HG03280 (cell line): ENCODE data around the gene TMEM245.
"Not testable (repeated sequence)": the region's sequence is repeated elsewhere in the genome, so short reads cannot be mapped to it uniquely, and the experiment has no call there.

Source experiments
- ATAC-seq: cut with Tn5 transposase; IDR thresholded peaks from one replicate; pipeline ENCODE4 v1.9.1; 2021; ENCODE audit warnings: mild to moderate bottlenecking, moderate library complexity; ENCODE audit not compliant: unreplicated experiment

Gene TMEM245

DNA sequence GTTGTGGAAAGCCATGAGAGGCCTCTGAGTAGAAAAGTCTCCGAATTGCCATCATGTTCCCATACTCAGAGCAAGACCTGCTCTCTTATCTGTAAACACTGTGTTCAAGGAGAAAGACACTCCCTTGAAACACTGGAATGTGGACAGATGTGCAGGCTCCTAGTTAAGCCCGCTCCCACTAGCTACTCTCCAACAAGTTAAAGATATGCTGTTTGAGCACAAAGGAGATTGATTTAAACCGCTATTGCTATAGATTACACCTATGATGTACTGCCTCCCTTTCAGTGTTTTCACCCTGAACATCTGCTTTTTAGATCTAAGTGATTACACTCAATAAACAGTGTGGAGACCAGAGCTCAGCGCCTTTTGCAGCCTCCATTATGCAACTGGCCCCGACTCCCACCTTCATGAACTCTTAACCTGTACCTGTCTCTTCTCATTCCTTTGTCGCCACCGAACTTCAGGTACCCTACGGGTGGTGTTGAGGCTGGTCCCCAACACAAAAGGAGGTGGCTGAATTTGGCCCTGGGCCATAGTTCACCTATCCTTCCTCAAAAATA, 47.5 kb downstream of the TMEM245 start:
- ATAC-seq: no peak

DNA sequence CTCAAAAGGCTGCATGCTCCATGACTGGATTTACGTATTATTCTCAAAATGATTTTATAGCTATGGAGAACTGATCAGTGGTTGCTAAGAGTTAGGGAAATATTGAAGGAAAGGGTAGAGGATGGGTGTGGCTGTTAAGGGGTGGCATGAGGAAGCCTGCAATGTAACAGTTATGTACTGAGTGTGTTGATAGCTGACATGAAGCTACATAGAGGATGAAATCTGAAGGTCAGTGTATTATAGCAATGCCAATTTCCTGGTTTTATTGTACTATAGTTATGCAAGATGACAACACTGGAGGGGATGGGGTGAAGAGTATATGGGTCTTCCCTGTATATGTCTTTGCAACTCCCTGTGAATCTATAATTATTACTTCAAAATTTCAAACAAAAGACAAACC, 51.0 kb downstream of the TMEM245 start:
- ATAC-seq: no peak

DNA sequence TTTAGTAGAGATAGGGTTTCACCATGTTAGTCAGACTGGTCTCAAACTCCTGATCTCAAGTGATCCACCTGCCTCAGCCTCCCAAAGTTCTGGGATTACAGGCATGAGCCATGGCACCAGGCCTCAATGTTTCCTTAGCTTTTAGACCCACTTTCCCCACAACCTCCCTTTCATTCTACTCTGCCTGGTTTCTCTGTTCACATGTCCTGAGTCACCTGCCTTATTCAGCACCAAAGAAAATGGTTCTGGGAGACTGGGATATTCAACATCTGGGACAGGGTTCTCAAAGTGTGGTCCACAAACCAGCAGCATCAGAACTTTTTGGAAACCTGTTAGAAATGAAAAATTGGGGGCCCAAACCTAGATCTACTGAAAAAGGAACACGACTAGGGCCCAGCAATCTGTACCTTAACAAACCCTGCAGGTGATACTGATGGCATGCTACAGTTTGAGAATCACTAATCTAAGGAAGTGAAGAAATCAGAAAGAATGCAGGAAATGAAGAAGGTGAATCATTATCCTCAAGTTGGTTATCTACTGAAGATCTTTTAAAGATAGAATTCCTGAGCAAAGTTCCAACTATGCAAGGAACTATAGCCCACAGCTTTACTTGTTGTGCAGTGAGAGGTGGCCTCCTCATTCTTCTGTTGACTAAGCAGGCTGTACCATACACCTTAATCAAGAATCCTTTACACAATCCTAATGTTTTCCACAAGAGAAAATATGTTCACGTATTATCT, 54.6 kb downstream of the TMEM245 start:
- no peak for ATAC-seq

DNA sequence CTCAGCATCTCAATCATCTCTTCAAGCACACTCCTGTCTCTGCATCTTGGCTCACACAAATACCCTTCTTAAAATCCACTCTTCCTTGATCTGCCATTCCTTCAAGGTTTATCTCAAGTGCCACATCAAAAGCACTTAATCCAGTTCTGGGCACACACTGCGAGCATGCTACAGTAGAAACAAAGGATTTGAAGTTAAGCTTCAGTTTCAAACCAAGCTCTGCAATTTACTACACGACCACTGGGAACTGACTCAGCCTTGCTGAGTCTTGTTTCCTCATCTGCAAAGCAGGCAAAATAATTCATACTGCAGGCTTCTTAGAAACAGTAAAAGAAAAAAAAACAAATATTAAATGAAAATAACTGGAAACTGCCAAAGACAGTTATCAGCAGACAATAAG, 56.0 kb downstream of the TMEM245 start:
- ATAC-seq: no peak

DNA sequence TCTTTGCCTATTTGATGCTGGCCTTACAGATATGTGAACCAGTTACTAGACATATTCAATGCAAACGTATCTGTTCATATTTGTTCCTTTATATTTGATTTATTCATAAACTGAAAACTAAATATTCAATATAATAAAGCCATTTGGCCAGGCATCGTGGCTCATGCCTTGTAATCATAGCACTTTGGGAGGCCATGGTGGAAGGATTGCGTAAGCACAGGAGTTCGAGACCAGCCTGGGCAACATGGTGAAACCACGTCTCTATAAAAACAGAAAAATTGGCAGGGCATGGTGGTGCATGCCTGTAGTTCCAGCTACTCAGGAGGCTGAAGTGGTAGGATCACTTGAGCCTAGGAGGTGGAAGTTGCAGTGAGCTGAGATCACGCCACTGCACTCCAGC, 57.2 kb downstream of the TMEM245 start:
- no peak for ATAC-seq

DNA sequence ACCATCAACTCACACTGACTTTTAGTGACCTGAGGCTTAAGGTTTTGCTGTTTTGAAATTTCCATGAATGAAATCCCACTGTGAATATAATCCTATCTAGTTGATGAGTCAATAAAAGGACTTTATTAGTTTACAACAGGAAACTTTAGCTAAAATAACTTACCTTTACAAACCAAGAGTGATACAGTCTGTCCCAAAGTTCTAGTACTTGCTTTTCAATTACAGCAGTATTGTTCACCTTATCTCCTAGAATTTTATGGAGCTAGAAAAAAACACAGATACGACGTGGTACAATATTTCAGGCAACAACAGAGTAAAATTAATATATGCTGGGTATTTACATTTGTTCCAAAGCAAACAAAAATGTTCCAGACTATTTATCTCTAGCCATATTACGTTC, 59.6 kb downstream of the TMEM245 start:
- ATAC-seq: no peak

DNA sequence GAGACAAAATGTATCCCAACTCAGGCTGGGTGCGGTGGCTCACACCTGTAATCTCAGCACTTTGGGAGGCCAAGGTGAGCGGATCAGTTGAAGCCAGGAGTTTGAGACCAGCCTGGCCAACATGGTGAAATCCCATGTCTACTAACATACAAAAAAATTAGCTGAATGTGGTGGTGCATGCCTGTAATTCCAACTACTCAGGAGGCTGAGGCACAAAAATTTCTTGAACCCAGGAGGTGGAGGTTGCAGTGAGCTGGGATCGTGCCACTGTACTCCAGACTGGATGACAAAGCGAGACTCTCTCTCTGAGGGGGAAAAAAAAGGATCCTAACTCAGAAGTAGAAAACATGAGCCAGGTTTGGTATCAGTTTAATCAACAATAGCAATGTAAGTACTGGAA, 66.6 kb downstream of the TMEM245 start:
- not testable (repeated sequence) for ATAC-seq

DNA sequence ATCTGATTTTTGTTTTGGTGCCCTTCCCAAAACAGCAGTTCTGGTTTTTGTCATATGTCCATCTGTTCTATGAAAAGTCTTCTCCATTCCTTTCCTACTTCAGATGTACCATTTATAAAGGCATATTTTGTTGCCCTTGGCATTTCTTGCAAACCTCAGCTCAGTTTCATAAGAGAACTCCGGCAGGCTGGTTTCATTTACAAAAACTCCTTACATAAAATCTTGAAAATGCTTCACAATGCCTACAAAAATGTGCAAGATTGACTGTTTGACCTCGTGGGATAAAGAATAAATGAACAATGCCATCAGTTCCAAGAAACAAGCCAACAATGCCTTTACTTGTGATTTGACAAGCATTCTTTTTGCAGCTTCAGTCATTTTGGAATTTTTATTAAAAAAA, 67.3 kb downstream of the TMEM245 start:
- no peak for ATAC-seq

DNA sequence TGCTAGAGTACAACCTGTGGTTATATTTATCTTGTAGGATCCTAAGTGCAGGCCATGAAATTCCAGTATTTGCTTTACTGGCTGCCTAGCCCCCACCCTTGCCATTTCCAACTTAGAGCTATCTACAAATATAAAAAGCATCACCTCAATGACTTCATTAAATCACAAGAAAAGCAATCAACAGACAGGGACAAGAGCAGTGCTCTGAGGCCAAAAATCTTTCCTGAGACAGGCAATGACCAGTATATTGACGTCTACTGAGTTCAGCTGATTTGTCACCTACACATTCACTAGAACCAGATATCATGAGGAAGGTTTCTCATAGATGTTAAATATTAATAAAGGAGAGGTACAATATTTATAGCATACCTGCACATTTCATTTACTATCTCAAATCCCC, 68.0 kb downstream of the TMEM245 start:
- no peak for ATAC-seq

DNA sequence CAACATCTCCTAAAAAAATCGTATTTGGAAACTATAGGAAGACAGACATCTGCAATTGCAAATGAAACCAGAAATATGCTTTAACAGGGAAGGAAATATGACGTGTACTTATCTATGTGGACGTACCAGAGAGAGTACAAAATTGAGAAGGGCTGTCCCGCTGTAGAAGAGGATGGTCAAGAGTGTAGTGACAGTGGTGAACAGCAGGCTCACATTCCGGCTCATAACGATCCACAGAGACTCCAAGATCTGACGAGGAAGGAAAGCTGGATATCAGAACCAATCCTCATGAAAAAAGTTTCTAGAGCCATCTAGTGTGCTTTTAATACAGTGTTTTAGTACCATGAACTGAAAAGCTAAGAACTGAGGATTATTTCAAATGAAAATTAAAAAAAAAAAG, 69.3 kb downstream of the TMEM245 start:
- no peak for ATAC-seq

DNA sequence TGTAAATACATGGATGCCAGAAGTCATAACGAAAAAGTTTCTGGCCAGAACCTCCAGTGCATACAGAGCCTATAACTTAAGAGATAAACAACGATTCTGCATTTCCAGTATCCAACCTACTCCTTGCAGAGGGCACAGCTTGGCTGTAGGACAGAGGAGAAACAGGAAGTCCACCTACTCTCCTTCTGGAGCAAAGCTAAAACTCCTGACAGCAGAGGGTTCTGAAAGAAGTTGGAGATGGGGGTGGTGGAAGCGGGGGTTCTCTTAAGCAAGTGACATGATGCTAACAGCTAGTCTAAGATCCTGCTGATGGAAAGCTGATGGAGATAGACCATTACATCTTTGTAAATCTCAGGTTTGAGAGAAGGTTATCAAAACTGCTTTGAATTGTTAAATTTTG, 70.9 kb downstream of the TMEM245 start:
- no peak for ATAC-seq

DNA sequence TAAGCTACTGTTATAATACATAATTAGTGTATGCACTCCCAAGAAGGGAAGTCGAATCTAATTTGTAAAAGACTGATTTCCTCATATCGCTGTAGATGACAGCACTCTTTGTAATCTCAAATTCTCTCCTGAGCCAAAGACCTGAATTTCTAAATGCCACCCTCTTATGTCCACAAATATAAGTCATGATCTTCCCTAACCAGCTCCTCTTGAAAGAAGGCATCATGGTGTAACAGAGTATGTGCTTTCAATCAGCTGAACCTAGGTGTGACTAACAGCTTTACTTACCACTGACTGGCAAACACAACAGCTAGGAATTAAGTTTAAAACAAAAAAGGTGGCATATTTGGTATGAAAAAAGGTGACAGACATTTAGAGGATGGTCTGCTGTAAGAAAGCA, 72.5 kb downstream of the TMEM245 start:
- no peak for ATAC-seq

DNA sequence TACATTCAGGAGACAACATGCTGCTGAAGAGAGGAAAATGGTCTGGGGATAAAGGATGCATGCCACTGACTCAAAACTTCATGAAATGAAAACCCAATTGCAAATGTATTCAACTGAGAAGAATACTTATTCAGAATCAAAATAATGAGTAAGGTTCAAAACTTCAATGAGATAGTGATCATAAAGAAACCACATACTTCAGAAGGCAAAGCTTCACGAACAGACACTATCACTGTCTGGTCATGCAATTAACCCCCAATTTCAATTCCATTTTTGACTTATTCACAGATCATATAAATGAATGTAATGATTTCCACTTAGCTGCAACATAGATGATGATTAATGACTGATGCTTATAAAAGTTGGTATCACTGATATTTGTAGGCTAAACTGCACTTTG, 73.4 kb downstream of the TMEM245 start:
- no peak for ATAC-seq

DNA sequence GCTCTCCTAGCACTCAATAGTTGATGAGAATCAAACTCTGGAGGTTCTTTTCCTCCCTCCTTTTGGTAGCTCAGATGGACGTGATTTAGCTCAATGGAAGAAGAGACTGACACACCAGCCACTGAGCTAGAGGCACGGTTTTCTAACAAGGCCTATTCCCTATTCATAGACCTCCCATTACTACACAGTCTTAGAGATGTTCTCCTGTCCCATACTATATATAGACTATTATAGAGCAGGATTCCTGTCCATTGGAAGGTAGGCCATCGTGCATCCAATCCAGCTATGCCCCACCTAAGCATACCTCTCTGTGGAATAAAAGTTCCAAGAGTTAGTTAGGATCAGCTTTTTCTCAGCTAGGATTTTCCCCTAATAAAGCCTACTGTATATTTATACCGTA, 76.2 kb downstream of the TMEM245 start:
- ATAC-seq: no peak

DNA sequence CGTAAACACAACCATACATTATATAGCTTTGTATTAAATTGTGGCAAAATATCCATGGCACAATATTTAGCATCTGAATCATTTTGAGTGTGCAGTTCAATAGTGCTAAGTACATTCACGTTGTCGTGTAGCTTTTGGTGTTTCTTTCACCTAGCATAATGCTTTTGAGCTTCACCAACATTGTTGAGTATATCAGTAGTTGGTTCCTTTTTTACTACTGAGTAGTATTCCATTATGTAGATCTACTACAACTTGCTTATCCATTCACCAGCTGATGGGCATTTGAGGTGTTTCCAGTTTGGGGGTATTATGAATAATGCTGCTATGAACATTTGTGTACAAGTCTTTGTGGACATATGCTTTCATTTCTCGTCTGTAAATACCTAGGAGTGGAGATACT, 79.2 kb downstream of the TMEM245 start:
- no peak for ATAC-seq

DNA sequence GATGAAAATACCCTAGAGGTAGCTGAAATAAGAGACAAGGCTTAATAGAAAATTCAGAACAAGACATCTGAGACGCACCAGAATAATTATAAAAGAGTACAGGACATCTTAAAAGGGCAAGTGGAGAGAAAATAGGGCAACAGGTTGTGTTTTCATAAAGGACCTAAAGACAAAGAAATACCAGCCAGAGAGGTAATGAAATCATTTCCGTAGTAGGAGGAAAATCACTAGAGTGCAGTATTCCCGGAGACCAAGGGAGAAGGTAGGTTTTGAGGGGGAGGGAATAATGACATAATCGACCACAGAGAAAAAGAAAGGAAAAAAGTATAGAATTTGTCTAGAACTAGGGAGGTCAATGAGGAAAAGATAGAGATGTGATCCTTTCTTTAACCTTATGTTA, 80.2 kb downstream of the TMEM245 start:
- no peak for ATAC-seq

DNA sequence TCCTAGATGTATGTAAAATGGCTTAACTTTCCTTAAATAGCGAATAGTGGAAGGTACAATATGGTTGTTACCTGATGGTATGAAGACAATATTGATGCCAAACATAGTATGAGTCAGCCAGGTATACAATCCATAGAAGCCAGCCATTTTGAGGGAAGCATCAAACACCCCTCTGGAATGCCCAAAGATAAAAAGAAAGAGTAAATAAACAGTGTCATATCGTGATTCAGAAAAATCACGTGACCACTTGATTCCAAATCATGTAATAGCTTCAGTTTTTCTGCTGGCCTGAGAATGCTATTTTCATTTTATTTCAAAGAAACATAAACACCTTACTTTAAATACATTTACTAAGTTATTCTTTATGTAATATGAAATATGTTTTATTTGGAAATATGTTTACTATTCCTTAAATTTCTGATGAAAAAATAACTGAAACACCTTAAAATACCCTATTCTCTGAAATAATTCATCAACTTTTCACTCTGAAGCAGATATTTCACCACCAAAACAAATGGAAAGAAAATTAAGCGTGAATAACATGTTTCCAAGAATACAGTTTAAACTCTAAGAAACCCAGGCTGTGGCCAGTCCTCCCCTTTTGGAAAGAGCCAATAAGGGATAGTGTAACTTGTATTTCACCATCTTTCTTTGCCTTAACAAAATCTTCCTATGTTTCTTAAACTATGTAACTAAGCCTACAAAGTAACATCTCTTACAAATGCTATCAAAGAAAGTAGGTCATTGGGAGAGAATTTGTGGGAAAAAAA, 81.6 kb downstream of the TMEM245 start:
- ATAC-seq: no peak

DNA sequence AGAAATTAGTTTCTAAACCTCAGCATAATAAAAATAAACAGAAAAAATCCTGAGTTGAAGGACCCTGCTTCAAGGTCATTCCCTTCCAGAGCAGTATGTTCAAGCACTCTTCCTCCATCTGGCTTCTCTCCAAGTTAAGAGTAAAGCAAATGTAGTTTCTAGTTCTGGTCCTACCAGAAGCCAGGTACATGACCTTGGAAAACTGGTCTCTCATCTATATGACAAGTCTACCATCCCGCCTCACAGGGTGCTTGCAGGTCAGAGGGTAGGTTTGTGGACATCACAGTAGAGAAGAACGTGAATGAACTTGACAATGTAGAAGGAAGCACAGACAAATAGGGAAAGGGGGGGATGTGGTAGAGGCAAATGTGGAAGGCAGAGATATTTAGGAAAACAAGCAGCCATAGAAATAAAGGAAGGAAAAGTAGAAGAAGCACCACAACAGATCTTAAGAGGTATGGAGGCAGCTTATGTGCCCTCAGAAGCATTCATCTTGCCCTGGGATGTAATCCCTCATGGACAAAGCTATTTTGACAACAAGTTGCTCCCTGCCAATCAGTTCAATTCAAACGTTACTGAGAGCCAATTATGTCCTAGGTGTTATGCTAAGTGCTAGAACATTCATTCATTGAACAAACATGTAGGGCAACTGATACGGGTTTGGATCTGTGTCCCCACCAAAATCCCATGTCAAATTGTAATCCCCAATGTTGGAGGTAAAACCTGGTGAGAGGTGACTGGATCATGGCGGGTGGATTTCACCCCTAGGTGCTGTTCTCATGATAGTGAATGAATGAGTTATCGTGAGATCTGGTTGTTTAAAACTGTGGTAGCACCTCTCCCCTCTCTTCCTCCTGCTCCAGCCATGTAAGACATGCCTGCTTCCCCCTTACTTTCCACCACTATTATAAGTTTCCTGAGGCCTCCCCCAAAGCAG, 82.7 kb downstream of the TMEM245 start:
- ATAC-seq: no peak

DNA sequence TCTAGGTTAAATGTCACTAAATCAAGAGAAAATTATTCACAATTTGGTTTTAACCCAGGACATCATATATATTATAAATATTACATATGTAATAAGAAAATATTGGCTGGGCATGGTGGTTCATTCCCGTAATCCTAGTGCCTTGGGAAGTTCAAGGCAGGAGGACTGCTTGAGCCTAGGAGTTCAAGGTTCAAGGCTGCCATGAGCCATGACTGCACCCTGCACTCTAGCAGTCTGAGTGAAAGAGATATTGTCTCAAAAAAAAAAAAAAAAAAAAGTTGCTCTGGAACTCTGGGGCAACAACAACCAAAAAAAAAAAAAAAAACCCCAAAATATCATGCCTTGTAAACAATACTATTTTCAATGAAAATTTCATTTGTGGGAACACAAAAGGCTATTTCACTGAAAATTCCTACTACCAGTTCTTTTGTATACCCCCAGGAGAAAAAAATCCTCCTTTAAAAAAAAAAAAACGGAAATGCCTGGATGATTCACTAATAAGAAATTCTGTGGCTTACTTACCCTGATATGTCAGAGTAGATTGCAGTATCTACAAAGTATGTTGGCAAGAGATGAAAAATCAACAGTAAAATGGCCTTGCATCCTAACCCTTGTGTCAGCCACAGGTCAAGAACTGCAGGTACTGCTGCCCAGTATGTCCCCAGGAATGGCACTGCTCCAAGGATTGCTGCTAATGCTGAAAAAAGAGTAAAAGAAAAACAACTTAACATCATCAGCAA, 83.9 kb downstream of the TMEM245 start:
- no peak for ATAC-seq

DNA sequence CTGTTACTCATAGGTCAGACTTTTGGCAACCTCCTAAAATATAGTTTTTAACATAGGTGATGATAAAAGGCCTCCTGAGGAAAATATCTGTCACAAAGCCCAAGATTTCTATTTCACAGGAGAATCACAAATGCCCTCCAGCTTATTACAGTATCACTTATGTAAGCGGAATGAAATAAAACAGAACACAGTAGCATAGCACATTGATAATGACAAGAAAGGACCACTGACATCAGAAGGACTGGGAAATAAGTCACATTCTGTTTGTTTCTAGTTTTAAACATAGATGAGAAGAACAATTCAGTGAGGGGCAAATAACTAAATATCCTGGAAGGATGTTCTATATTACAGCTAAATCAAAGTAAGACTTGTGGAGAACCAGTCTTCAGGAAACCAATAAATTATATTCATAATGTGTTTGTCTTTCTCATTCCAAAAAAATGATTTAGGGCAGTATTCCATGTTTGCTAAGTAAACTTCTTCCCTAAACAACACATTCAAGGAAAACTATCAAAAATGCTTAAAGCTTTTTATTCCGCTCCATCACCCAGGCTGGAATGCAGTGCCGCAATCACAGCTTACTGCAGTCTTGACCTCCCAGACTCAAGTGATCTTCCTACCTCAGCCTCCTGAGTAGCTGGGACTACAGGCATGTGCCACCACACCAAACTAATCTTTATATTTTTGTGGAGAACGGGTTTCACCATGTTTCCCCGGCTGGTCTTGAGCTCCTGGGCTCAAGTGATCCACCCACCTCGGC, 85.6 kb downstream of the TMEM245 start:
- no peak for ATAC-seq
